Measurements from ENCODE around the gene THUMPD1. TPM values are rescaled to one million over a fixed set of nuclear protein-coding genes. Genes with fewer than 3 reads are reported as not detected.

The THUMPD1 gene
- total RNA-seq, 1 donor from 2014 or later = 95.8 TPM

DNA sequence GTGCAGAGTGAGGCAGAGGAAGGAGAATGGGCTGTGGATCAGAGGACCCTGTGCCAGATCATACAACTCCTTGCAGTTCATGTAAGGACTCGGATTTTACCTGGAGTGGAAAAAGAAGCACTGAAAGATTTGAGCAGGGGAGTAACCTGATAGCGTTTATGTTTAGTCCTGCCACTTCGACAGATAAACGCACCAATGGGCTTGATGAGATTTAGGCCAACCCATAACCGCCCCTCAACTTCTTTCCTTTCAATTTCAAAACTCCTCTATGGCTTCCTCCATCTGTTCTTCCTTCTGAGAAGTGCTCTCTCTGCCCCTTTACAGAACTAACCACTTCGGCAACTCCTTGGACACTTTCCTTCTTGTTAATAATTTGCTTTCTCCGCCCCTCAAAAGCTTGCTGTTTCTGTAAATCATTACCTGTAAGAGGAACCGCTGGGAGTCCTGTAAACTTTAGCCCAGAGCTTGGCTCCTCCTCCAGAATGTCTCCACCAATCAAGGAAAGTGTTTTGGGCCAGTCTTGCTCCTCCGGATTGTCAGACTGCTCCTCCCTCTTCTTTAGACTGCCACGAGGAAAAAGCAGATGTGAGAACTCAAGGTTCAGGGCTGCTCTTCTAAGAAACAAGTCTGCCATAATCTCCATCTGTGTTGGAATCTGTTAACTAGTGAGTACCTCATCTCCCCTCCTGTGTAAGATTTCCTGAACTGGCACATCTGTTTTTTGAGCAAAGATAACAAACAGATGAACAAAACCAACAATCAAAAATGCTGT is 22.0 kb upstream of the THUMPD1 start, which contains the start of gene ACSM3:
Gene ACSM3 (plus strand): TSS at position 554 of the 772 bp plus-strand sequence. CDS start 6,021 bp downstream, outside the sequence.
- peak; percentile 52 for DNase-seq (ENCODE audit: low spot score)
- Mint-ChIP-seq H3K27me3 (ENCODE audit: insufficient read depth, low read depth) (peaks cover 4% of the 10 kb centered on the region), H3K36me3 (no peaks in the 10 kb centered on the region), H3K9me3 (peaks cover 8% of the 10 kb centered on the region), H3K4me1 (peaks cover 5% of the 10 kb centered on the region), H3K27ac (no peak within 1 kb of the TSS), H3K4me3 (peak within 1 kb of the TSS; percentile 16)
- H3F3A ChIP-seq (ENCODE audit: low read depth) = no peaks in the 10 kb centered on the region
- peak within 1 kb of the TSS; percentile 100 for H2AFZ ChIP-seq (replicated peaks)
- H3K4me2 ChIP-seq = peak within 1 kb of the TSS; percentile 50
- H3K9me3 ChIP-seq (ENCODE audit: low read depth) = peaks cover 4% of the 10 kb centered on the region
- no peaks in the 10 kb centered on the region for H3K27me3 ChIP-seq
- no peaks in the 10 kb centered on the region for H3K4me1 ChIP-seq
- no peak within 1 kb of the TSS for H3K4me3 ChIP-seq
- no peaks in the 10 kb centered on the region for H3K79me2 ChIP-seq (ENCODE audit: low read depth)
- H3K9ac ChIP-seq = no peak within 1 kb of the TSS
- no peaks in the 10 kb centered on the region for H4K20me1 ChIP-seq (ENCODE audit: low read depth)
- H3K36me3 ChIP-seq = no peaks in the 10 kb centered on the region
- H3K27ac ChIP-seq = no peak within 1 kb of the TSS
- TF ChIP-seq EZH2phosphoT487 (IDR thresholded peaks at IDR 0.05) (no peak), EZH2 (IDR thresholded peaks at IDR 0.05) (no peak)
- TF ChIP-seq, protein P1, sequence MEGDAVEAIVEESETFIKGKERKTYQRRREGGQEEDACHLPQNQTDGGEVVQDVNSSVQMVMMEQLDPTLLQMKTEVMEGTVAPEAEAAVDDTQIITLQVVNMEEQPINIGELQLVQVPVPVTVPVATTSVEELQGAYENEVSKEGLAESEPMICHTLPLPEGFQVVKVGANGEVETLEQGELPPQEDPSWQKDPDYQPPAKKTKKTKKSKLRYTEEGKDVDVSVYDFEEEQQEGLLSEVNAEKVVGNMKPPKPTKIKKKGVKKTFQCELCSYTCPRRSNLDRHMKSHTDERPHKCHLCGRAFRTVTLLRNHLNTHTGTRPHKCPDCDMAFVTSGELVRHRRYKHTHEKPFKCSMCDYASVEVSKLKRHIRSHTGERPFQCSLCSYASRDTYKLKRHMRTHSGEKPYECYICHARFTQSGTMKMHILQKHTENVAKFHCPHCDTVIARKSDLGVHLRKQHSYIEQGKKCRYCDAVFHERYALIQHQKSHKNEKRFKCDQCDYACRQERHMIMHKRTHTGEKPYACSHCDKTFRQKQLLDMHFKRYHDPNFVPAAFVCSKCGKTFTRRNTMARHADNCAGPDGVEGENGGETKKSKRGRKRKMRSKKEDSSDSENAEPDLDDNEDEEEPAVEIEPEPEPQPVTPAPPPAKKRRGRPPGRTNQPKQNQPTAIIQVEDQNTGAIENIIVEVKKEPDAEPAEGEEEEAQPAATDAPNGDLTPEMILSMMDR (IDR thresholded peaks at IDR 0.05) = no peak

DNA sequence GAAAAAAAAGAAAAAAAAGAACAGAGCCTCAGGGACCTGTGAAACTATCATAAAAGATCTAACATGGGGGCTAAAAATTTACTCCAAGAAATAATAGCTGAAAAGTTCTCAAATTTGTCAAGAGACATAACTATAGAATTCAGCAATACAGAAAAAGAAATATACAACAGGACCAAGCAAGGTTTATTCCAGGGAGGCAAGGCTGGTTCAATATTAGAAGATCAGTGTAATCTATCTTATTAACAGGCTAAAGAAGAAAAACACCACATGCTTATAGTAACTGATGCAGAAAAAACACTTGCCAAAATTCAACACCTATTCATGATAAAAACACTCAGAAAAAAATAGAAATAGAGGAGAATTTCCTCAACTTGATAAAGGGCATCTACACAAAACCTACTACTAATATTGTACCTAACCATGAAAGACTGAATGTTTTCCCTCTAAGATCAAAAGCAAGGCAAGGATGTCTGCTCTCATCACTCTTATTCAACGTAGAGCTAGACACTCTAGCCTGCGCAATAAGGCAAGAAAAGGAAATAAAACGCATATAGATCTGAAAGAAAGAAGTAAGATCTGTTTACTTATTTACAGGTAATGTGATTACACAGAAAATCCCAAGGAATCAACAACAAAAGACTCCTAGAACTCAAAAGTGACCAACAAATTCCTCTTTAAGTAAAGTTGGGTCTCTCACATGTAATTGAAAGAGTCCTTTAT is 20.9 kb upstream of the THUMPD1 start:
- Histone ChIP-seq H3K9me3 (ENCODE audit: low read depth) (peaks cover 4% of the 10 kb centered on the region), H3K4me1 (no peaks in the 10 kb centered on the region), H3K9ac (no peak overlapping the region), H2AFZ (replicated peaks) (no peak overlapping the region), H3K79me2 (ENCODE audit: low read depth) (no peaks in the 10 kb centered on the region), H3K4me2 (no peak overlapping the region), H3K4me3 (no peak overlapping the region), H3K27ac (no peak overlapping the region), H3F3A (ENCODE audit: low read depth) (no peaks in the 10 kb centered on the region), H3K36me3 (no peaks in the 10 kb centered on the region), H4K20me1 (ENCODE audit: low read depth) (no peaks in the 10 kb centered on the region), H3K27me3 (no peaks in the 10 kb centered on the region)
- TF ChIP-seq EZH2phosphoT487 (IDR thresholded peaks at IDR 0.05) (no peak), EZH2 (IDR thresholded peaks at IDR 0.05) (no peak)
- TF ChIP-seq, protein P1 (IDR thresholded peaks at IDR 0.05) = no peak
- H3K9me3 Mint-ChIP-seq = peaks cover 8% of the 10 kb centered on the region
- DNase-seq (ENCODE audit: low spot score) = no peak
- peaks cover 5% of the 10 kb centered on the region for H3K4me1 Mint-ChIP-seq
- no peaks in the 10 kb centered on the region for H3K36me3 Mint-ChIP-seq
- H3K4me3 Mint-ChIP-seq = no peak overlapping the region
- no peak overlapping the region for H3K27ac Mint-ChIP-seq
- peaks cover 4% of the 10 kb centered on the region for H3K27me3 Mint-ChIP-seq (ENCODE audit: insufficient read depth, low read depth)

DNA sequence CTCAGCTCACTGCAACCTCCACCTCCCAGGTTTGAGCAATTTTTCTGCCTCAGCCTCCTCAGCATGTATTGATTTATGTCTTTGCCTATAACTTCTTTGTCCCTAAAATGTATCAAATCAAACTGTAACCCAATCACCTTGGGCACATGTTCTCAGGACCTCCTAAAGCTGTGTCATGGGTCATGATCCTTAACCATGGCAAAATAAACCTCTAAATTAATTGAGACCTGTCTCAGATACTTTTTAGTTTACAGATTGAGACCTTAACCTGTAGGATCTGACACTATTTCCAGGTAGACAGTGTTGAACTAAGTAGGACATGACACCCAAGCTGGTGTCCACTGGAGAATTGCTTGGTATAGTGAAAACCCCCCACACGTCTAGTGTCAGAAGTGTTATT is 19.6 kb upstream of the THUMPD1 start:
- Histone ChIP-seq H3K27ac (no peak overlapping the region), H3K4me3 (no peak overlapping the region), H3K9ac (no peak overlapping the region), H2AFZ (replicated peaks) (no peak overlapping the region), H3K4me1 (no peaks in the 10 kb centered on the region), H3K9me3 (ENCODE audit: low read depth) (peaks cover 4% of the 10 kb centered on the region), H4K20me1 (ENCODE audit: low read depth) (no peaks in the 10 kb centered on the region), H3K4me2 (no peak overlapping the region), H3K36me3 (no peaks in the 10 kb centered on the region), H3K27me3 (no peaks in the 10 kb centered on the region), H3K79me2 (ENCODE audit: low read depth) (no peaks in the 10 kb centered on the region), H3F3A (ENCODE audit: low read depth) (no peaks in the 10 kb centered on the region)
- no peak for DNase-seq (ENCODE audit: low spot score)
- TF ChIP-seq, protein P1 (IDR thresholded peaks at IDR 0.05) = no peak
- Mint-ChIP-seq H3K4me3 (no peak overlapping the region), H3K9me3 (peaks cover 8% of the 10 kb centered on the region), H3K36me3 (no peaks in the 10 kb centered on the region), H3K27ac (no peak overlapping the region), H3K27me3 (ENCODE audit: insufficient read depth, low read depth) (peaks cover 4% of the 10 kb centered on the region), H3K4me1 (peaks cover 5% of the 10 kb centered on the region)
